A673 (cell line): ENCODE measurements around the gene ZDHHC7. TPM values are rescaled to one million over a fixed set of nuclear protein-coding genes. Genes with fewer than 3 reads are reported as not detected.

Experiments used
- BruUV-seq: library from RNA; stranded (reverse); fragments of 400-500 nt; replicated peaks from 2 replicates; lab custom pipeline; 2021; lab: Mats Ljungman, UMichigan
- CTCF ChIA-PET: fragments of 300-600 bp; sonication (Branson Sonifier 250); formaldehyde crosslinking; loops from one replicate; lab custom pipeline; 2022; ENCODE audit warnings: antibody characterized with exemption; lab: Charles Lee
- POLR2A ChIA-PET: fragments of 300-600 bp; sonication (Branson Sonifier 250); formaldehyde crosslinking; loops from one replicate; lab custom pipeline; 2022; ENCODE audit warnings: antibody characterized with exemption; ENCODE audit not compliant: low non-redundant PET; lab: Charles Lee
- DNase-seq: peaks from one replicate; pipeline ENCODE4 v3.0.0-alpha.2; 2015; ENCODE audit warnings: low spot score
- H3K27ac ChIP-seq: fragments of 200-600 bp; sonication (generic); 2 replicates; pipeline ENCODE4 v1.5.1; 2016; ENCODE audit warnings: mixed run types, low read depth, mild to moderate bottlenecking, mixed read lengths, antibody characterized with exemption, low read length; ENCODE audit not compliant: poor library complexity, severe bottlenecking
- H3K27me3 ChIP-seq: fragments of 200-600 bp; sonication (generic); replicated peaks from 2 replicates; pipeline ENCODE4 v1.6.1; 2017; ENCODE audit warnings: mixed run types, low read depth, mild to moderate bottlenecking, mixed read lengths, antibody characterized with exemption, low read length; ENCODE audit not compliant: insufficient read depth, poor library complexity
- H3K36me3 ChIP-seq: fragments of 200-600 bp; sonication (generic); 2 replicates; pipeline ENCODE4 v1.6.1; 2016; ENCODE audit warnings: mixed run types, mild to moderate bottlenecking, mixed read lengths, antibody characterized with exemption, low read length; ENCODE audit not compliant: insufficient read depth, poor library complexity, severe bottlenecking
- H3K4me1 ChIP-seq: fragments of 200-600 bp; sonication (generic); 2 replicates; pipeline ENCODE4 v1.6.1; 2017; ENCODE audit warnings: mixed run types, mild to moderate bottlenecking, mixed read lengths, antibody characterized with exemption, low read length; ENCODE audit not compliant: insufficient read depth, poor library complexity, severe bottlenecking
- H3K4me3 ChIP-seq: fragments of 200-600 bp; sonication (generic); 2 replicates; pipeline ENCODE4 v1.5.1; 2016; ENCODE audit warnings: low read depth, mixed run types, mild to moderate bottlenecking, mixed read lengths, low read length; ENCODE audit not compliant: poor library complexity, severe bottlenecking
- H3K9me3 ChIP-seq: fragments of 200-600 bp; sonication (generic); 2 replicates; pipeline ENCODE4 v1.6.1; 2016; ENCODE audit warnings: mixed run types, low read depth, mild to moderate bottlenecking, mixed read lengths, antibody characterized with exemption, low read length; ENCODE audit not compliant: poor library complexity, severe bottlenecking
- EZH2 ChIP-seq: fragments of 200-600 bp; sonication (generic); IDR thresholded peaks from 2 replicates; pipeline ENCODE4 v1.6.1; 2017; ENCODE audit warnings: borderline replicate concordance, low read depth, mild to moderate bottlenecking, mixed read lengths, antibody characterized with exemption, low read length; ENCODE audit not compliant: poor library complexity, severe bottlenecking
- intact Hi-C: fragments of 100-400 bp; cut with micrococcal nuclease; formaldehyde crosslinking; loops from one replicate; pipeline ENCODE4 v1.10.0; 2022; ENCODE audit not compliant: unreplicated experiment
- total RNA-seq: library from RNA; stranded (reverse); gene quantifications from 2 replicates; pipeline ENCODE4 v1.2.3, GENCODE V29; 2021
- TF ChIP-seq, protein P1 (sequence below): fragments of 300-800, 200-600 bp; sonication (generic); conservative IDR thresholded peaks from 2 replicates; pipeline ENCODE4 v1.5.1; 2017; ENCODE audit warnings: low read depth, mild to moderate bottlenecking, antibody characterized with exemption, low read length, moderate library complexity, mixed read lengths

Gene ZDHHC7
- total RNA-seq, 1 experiment from 2014 or later = 43.5 TPM

DNA sequence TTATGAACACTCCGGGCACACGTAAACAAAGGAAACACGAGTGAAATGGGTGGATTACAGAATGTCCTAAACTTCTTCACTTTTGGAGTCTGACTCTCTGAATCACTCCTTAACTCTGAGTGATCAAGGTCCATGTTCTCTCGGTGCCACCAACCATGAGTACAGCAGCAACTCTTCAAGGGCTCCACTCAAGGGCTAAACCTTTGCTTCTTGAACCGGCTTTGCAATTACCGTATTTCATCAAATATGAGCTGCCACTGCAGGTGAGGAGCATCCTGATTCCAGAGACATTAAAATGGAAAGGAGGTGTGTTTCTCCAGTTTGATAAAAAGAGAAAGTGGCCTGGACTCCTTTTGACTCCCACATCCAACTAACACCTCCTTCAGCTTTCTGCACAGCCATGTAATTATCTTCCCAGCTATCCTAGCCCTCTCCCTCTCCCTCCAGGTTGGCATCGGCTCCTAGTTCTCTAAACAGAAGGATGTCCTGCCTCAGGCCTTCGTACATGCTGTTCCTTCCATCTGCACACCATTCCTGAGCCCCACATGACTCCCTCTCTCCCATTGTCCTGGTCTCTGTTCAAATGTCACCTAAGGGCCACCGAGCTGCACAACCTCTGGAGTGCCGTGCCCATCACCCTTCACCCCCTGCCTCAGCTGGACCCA is 61.4 kb downstream of the ZDHHC7 start:
- H3K36me3 ChIP-seq = no peaks in the 10 kb centered on the region
- H3K27ac ChIP-seq = no peak overlapping the region
- CTCF ChIA-PET = no interaction called here
- no peaks in the 10 kb centered on the region for H3K27me3 ChIP-seq
- intact Hi-C loops = no loop called here
- H3K9me3 ChIP-seq = no peaks in the 10 kb centered on the region
- no peak overlapping the region for H3K4me3 ChIP-seq
- TF ChIP-seq EZH2 = no peak
- TF ChIP-seq, protein P1, sequence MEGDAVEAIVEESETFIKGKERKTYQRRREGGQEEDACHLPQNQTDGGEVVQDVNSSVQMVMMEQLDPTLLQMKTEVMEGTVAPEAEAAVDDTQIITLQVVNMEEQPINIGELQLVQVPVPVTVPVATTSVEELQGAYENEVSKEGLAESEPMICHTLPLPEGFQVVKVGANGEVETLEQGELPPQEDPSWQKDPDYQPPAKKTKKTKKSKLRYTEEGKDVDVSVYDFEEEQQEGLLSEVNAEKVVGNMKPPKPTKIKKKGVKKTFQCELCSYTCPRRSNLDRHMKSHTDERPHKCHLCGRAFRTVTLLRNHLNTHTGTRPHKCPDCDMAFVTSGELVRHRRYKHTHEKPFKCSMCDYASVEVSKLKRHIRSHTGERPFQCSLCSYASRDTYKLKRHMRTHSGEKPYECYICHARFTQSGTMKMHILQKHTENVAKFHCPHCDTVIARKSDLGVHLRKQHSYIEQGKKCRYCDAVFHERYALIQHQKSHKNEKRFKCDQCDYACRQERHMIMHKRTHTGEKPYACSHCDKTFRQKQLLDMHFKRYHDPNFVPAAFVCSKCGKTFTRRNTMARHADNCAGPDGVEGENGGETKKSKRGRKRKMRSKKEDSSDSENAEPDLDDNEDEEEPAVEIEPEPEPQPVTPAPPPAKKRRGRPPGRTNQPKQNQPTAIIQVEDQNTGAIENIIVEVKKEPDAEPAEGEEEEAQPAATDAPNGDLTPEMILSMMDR = no peak
- BruUV-seq = no TSS peak
- POLR2A ChIA-PET = no interaction called here
- H3K4me1 ChIP-seq = no peaks in the 10 kb centered on the region
- no peak for DNase-seq

GRCh38 chr16:84948851-84949610 is 62.3 kb downstream of the ZDHHC7 start:
- no peaks in the 10 kb centered on the region for H3K4me1 ChIP-seq
- H3K27me3 ChIP-seq = no peaks in the 10 kb centered on the region
- ChIA-PET POLR2A (no interaction called here), CTCF (no interaction called here)
- H3K4me3 ChIP-seq = no peak overlapping the region
- no peak for DNase-seq
- no TSS peak for BruUV-seq
- no peak overlapping the region for H3K27ac ChIP-seq
- H3K9me3 ChIP-seq = no peaks in the 10 kb centered on the region
- TF ChIP-seq, protein P1 = no peak
- no peak for TF ChIP-seq EZH2
- intact Hi-C loops = no loop called here
- no peaks in the 10 kb centered on the region for H3K36me3 ChIP-seq

DNA sequence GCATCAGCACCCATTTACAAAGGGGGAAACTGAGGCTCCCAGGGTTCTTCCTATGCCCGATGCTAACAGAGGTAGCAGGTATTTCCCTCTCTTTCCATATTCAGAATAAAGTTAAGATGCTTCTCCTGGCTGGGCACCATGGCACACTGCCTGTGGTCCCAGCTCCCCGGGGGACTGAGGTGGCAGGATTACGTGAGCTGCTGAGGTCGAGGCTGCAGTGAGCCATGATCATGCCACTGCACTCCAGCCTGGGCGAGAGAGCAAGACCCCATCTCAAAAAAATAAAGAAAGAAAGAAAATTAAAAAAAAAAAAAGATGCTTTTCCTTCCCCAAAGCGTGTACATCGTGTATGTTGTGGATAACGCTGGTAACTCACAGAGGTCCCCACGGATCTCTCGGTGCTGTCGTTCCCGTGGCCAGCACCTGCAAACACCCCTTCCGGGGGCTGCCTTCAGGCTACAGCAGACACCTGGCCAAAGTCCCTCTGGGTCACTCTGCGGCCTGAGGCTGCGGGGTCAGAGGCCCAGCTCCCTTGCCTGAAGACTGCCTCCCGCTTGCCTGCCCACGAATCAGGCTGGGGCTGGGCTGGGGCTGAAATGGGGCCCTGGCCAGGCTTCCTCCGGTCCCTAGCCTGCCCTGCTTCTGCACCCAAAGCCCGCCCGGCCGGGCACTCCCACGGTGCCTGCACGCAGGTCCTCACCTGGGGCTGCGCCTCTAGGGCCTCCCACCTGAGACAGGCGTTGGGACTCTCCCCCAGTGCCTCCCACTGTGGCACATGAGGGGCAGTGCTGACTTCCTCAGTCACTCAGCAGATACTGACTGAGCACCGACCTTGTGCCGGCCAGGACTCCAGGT is 63.1 kb downstream of the ZDHHC7 start:
- intact Hi-C loops = no loop called here
- Histone ChIP-seq H3K4me3 (no peak overlapping the region), H3K27ac (no peak overlapping the region), H3K36me3 (no peaks in the 10 kb centered on the region), H3K4me1 (no peaks in the 10 kb centered on the region), H3K27me3 (no peaks in the 10 kb centered on the region), H3K9me3 (no peaks in the 10 kb centered on the region)
- no TSS peak for BruUV-seq
- POLR2A ChIA-PET = no interaction called here
- CTCF ChIA-PET = no interaction called here
- no peak for TF ChIP-seq EZH2
- TF ChIP-seq, protein P1 = no peak
- DNase-seq = no peak
